Activated T-helper 1 cell treated with anti-CD3 and anti-CD28 coated beads, Interleukin-2, amount 50 U/mL, for 16 hours (primary cell): ENCODE data around the gene POU1F1.
"Not testable (repeated sequence)": the region's sequence is repeated elsewhere in the genome, so short reads cannot be mapped to it uniquely, and the experiment has no call there.

ENCODE experiments used
- DNase-seq, 2 donors: peaks; one replicate each; pipeline ENCODE4 v3.0.0-alpha.2; 2020; ENCODE audit warnings: low read depth in 1 of 2, low spot score in 1 of 2

POU1F1 gene

GRCh38 chr3:87276484-87276883 is at the start of gene POU1F1:
Gene POU1F1, minus strand, starts transcription at chr3:87276584. Its CDS starts 122 bp downstream, at chr3:87276462.
- DNase-seq: no peak

- DNase-seq: no peak
Measured at GRCh38 chr3:87324609-87325008, 48.2 kb upstream of the POU1F1 start.

- DNase-seq: no peak
Measured at GRCh38 chr3:87320756-87321626, 44.6 kb upstream of the POU1F1 start.

- DNase-seq: no peak
Measured at GRCh38 chr3:87318617-87319021, 42.2 kb upstream of the POU1F1 start.

GRCh38 chr3:87317779-87318178 is 41.4 kb upstream of the POU1F1 start:
- DNase-seq: no peak

- DNase-seq: no peak
Measured at GRCh38 chr3:87313641-87314040, 37.3 kb upstream of the POU1F1 start.

- DNase-seq: no peak
Measured at GRCh38 chr3:87311309-87311708, 34.9 kb upstream of the POU1F1 start.

GRCh38 chr3:87309601-87310000 is 33.2 kb upstream of the POU1F1 start:
- no peak for DNase-seq

GRCh38 chr3:87307805-87308204 is 31.4 kb upstream of the POU1F1 start:
- no peak for DNase-seq

- no peak for DNase-seq
Measured at GRCh38 chr3:87305517-87305916, 29.1 kb upstream of the POU1F1 start.

- DNase-seq: not testable (repeated sequence)
Measured at GRCh38 chr3:87305031-87305430, 28.6 kb upstream of the POU1F1 start.

GRCh38 chr3:87298111-87298718 is 21.8 kb upstream of the POU1F1 start:
- DNase-seq: no peak

- DNase-seq: no peak
Measured at GRCh38 chr3:87288446-87288845, 12.1 kb upstream of the POU1F1 start.

- no peak for DNase-seq
Measured at GRCh38 chr3:87287011-87287410, 10.6 kb upstream of the POU1F1 start.

GRCh38 chr3:87272718-87273341 is 3.6 kb downstream of the POU1F1 start:
- DNase-seq: no peak

- DNase-seq: no peak
Measured at GRCh38 chr3:87270908-87271700, 5.3 kb downstream of the POU1F1 start.

GRCh38 chr3:87269723-87270122 is 6.7 kb downstream of the POU1F1 start:
- no peak for DNase-seq

- DNase-seq: no peak
Measured at GRCh38 chr3:87268646-87269211, 7.7 kb downstream of the POU1F1 start.

- no peak for DNase-seq
Measured at GRCh38 chr3:87267953-87268645, 8.3 kb downstream of the POU1F1 start.

- no peak for DNase-seq
Measured at GRCh38 chr3:87261925-87262324, 14.5 kb downstream of the POU1F1 start.
